Ishikawa (cell line): ENCODE data around the gene TAF12.

Experiments used
- CEBPB ChIP-seq: IDR thresholded peaks from 2 replicates; pipeline ENCODE4 v1.6.1; 2012
- CREB1 ChIP-seq: IDR thresholded peaks from 2 replicates; pipeline ENCODE4 v1.6.1; 2012; ENCODE audit warnings: low read depth
- EGR1 ChIP-seq: IDR thresholded peaks from 2 replicates; pipeline ENCODE4 v1.6.1; 2012
- EP300 ChIP-seq: IDR thresholded peaks from 2 replicates; pipeline ENCODE4 v1.6.1; 2012; ENCODE audit warnings: borderline replicate concordance
- FOXM1 ChIP-seq: IDR thresholded peaks from 2 replicates; pipeline ENCODE4 v1.6.1; 2012; ENCODE audit warnings: low read depth, borderline replicate concordance
- NFIC ChIP-seq: IDR thresholded peaks from 2 replicates; pipeline ENCODE4 v1.6.1; 2012
- REST ChIP-seq: IDR thresholded peaks from 2 replicates; pipeline ENCODE4 v1.6.1; 2012; ENCODE audit warnings: low read depth, mild to moderate bottlenecking
- TAF1 ChIP-seq: IDR thresholded peaks from 2 replicates; pipeline ENCODE4 v1.6.1; 2012; ENCODE audit warnings: low read depth, mild to moderate bottlenecking
- TEAD4 ChIP-seq: IDR thresholded peaks from 2 replicates; pipeline ENCODE4 v1.6.1; 2012
- YY1 ChIP-seq: IDR thresholded peaks from 2 replicates; pipeline ENCODE4 v1.6.1; 2012; ENCODE audit warnings: low read depth
- ZBTB7A ChIP-seq: IDR thresholded peaks from 2 replicates; pipeline ENCODE4 v1.6.1; 2012; ENCODE audit warnings: low read depth
- TF ChIP-seq, protein P1 (sequence below): IDR thresholded peaks from 2 replicates; pipeline ENCODE4 v1.6.1; 2012
- TF ChIP-seq, protein P2 (sequence below): IDR thresholded peaks from 2 replicates; pipeline ENCODE4 v1.6.1; 2012

- TF ChIP-seq TEAD4 (no peak), EP300 (no peak), YY1 (no peak), NFIC (no peak), CREB1 (no peak), REST (no peak), CEBPB (no peak), TAF1 (no peak), ZBTB7A (no peak), EGR1 (no peak), FOXM1 (no peak)
- TF ChIP-seq, protein P1, sequence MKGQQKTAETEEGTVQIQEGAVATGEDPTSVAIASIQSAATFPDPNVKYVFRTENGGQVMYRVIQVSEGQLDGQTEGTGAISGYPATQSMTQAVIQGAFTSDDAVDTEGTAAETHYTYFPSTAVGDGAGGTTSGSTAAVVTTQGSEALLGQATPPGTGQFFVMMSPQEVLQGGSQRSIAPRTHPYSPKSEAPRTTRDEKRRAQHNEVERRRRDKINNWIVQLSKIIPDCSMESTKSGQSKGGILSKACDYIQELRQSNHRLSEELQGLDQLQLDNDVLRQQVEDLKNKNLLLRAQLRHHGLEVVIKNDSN, result no peak
- TF ChIP-seq, protein P2, sequence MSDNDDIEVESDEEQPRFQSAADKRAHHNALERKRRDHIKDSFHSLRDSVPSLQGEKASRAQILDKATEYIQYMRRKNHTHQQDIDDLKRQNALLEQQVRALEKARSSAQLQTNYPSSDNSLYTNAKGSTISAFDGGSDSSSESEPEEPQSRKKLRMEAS, result no peak
Measured at GRCh38 chr1:28578696-28579218, 64.1 kb downstream of the TAF12 start.
